PC-3 (cell line): ENCODE results near the gene CSHL1. TPM values are rescaled to one million over a fixed set of nuclear protein-coding genes. Genes with fewer than 3 reads are reported as not detected.

Experiments
- ATAC-seq: fragments of 200-7000 bp; cut with Tn5 transposase; 2 replicates; pipeline ENCODE4 v1.9.1; 2020; ENCODE audit warnings: mild to moderate bottlenecking, moderate library complexity
- BruUV-seq: library from RNA; stranded (reverse); fragments of 400-500 nt; replicated peaks from 2 replicates; lab custom pipeline; 2021; lab: Mats Ljungman, UMichigan
- CTCF ChIA-PET: fragments of 300-600 bp; sonication (Branson Sonifier 250); formaldehyde crosslinking; loops from one replicate; lab custom pipeline; 2022; ENCODE audit warnings: antibody characterized with exemption; lab: Charles Lee
- POLR2A ChIA-PET: fragments of 300-600 bp; sonication (Branson Sonifier 250); formaldehyde crosslinking; loops from one replicate; lab custom pipeline; 2022; ENCODE audit warnings: antibody characterized with exemption; ENCODE audit not compliant: unreplicated experiment; lab: Charles Lee
- DNase-seq: peaks from one replicate; pipeline ENCODE4 v3.0.0-alpha.2; 2015
- H2AFZ ChIP-seq: fragments of 300-600 bp; sonication (generic); 2 replicates; pipeline ENCODE4 v1.6.0; 2016; ENCODE audit warnings: antibody characterized with exemption, low read length
- H3F3A ChIP-seq: fragments of 300-600 bp; sonication (generic); one replicate; pipeline ENCODE4 v1.6.0; 2017; ENCODE audit warnings: antibody characterized with exemption, low read length, control low read depth, mild to moderate bottlenecking; ENCODE audit not compliant: unreplicated experiment
- H3K27ac ChIP-seq: fragments of 300-600 bp; sonication (generic); 2 replicates; pipeline ENCODE4 v1.5.1; 2016; ENCODE audit warnings: mild to moderate bottlenecking, low read length
- H3K27me3 ChIP-seq: fragments of 300-600 bp; sonication (generic); 2 replicates; pipeline ENCODE4 v1.6.1; 2016; ENCODE audit warnings: low read length, mixed read lengths
- H3K36me3 ChIP-seq: fragments of 300-600 bp; sonication (generic); 2 replicates; pipeline ENCODE4 v1.6.1; 2016; ENCODE audit warnings: low read depth, mixed run types, low read length, mixed read lengths
- H3K4me1 ChIP-seq: fragments of 300-600 bp; sonication (generic); 2 replicates; pipeline ENCODE4 v1.5.1; 2016; ENCODE audit warnings: low read length; ENCODE audit not compliant: insufficient read depth
- H3K4me2 ChIP-seq: fragments of 300-600 bp; sonication (generic); 2 replicates; pipeline ENCODE4 v1.6.0; 2016; ENCODE audit warnings: low read length
- H3K4me3 ChIP-seq: fragments of 300-600 bp; sonication (generic); 2 replicates; pipeline ENCODE4 v1.5.1; 2016; ENCODE audit warnings: mild to moderate bottlenecking, low read length, mixed read lengths
- H3K79me2 ChIP-seq: fragments of 300-600 bp; sonication (generic); 2 replicates; pipeline ENCODE4 v1.6.1; 2017; ENCODE audit warnings: low read length, mixed read lengths
- H3K9ac ChIP-seq: fragments of 300-600 bp; sonication (generic); 2 replicates; pipeline ENCODE4 v1.6.0; 2016; ENCODE audit warnings: mild to moderate bottlenecking, low read length
- H3K9me2 ChIP-seq: fragments of 300-600 bp; sonication (generic); replicated peaks from 2 replicates; pipeline ENCODE4 v1.6.1; 2016; ENCODE audit warnings: mixed run types, low read length, mixed read lengths
- H3K9me3 ChIP-seq: fragments of 300-600 bp; sonication (generic); 2 replicates; pipeline ENCODE4 v1.6.1; 2016; ENCODE audit warnings: low read length, mixed read lengths
- H4K20me1 ChIP-seq: fragments of 300-600 bp; sonication (generic); 2 replicates; pipeline ENCODE4 v1.6.1; 2016; ENCODE audit warnings: low read length, mixed read lengths
- CTCF ChIP-seq: fragments of 300-600 bp; sonication (generic); conservative IDR thresholded peaks from 2 replicates; pipeline ENCODE4 v1.5.1; 2017; ENCODE audit warnings: antibody characterized with exemption, low read depth, mild to moderate bottlenecking, low read length
- EZH2 ChIP-seq: fragments of 300-600 bp; sonication (generic); IDR thresholded peaks from one replicate; pipeline ENCODE4 v1.6.1; 2017; ENCODE audit warnings: antibody characterized with exemption, mild to moderate bottlenecking, low read length; ENCODE audit not compliant: unreplicated experiment
- EZH2phosphoT487 ChIP-seq: fragments of 300-600 bp; sonication (generic); IDR thresholded peaks from 2 replicates; pipeline ENCODE4 v1.6.1; 2018; ENCODE audit warnings: mild to moderate bottlenecking, antibody characterized with exemption, low read length, borderline replicate concordance
- intact Hi-C: fragments of 100-400 bp; cut with micrococcal nuclease; formaldehyde crosslinking; loops from 2 replicates; pipeline ENCODE4 v1.9.0; 2023
- total RNA-seq: library from RNA; depleted of rRNA; stranded (reverse); fragments of >200 nt; gene quantifications from 2 replicates; pipeline ENCODE4 v1.2.3, GENCODE V29; 2014

Gene CSHL1
- total RNA-seq, 1 experiment from 2014 or later: not detected

GRCh38 chr17:63929860-63930766 is 19.1 kb upstream of the CSHL1 start:
- no peak overlapping the region for H3K27ac ChIP-seq
- H3F3A ChIP-seq: no peaks in the 10 kb centered on the region
- intact Hi-C loops: no loop called here
- H4K20me1 ChIP-seq: no peaks in the 10 kb centered on the region
- ChIA-PET CTCF (interaction anchor here (0.9 kb wide), 1 partner anchor 11 kb away, joined by 3 read pairs; no protein-coding TSS in a partner anchor), POLR2A (no interaction called here)
- H3K9me2 ChIP-seq: no peaks in the 10 kb centered on the region
- no peak overlapping the region for H3K9ac ChIP-seq
- H3K4me3 ChIP-seq: no peak overlapping the region
- DNase-seq (no peak), ATAC-seq (no peak)
- H3K27me3 ChIP-seq: no peaks in the 10 kb centered on the region
- BruUV-seq: no TSS peak
- no peaks in the 10 kb centered on the region for H3K9me3 ChIP-seq
- no peak overlapping the region for H2AFZ ChIP-seq
- H3K36me3 ChIP-seq: no peaks in the 10 kb centered on the region
- TF ChIP-seq EZH2 (no peak), EZH2phosphoT487 (no peak), CTCF (no peak)
- H3K4me1 ChIP-seq: no peaks in the 10 kb centered on the region
- no peak overlapping the region for H3K4me2 ChIP-seq
- no peaks in the 10 kb centered on the region for H3K79me2 ChIP-seq

GRCh38 chr17:63928966-63929695 is 18.1 kb upstream of the CSHL1 start:
- no peaks in the 10 kb centered on the region for H4K20me1 ChIP-seq
- no peaks in the 10 kb centered on the region for H3K36me3 ChIP-seq
- no peaks in the 10 kb centered on the region for H3K79me2 ChIP-seq
- BruUV-seq: no TSS peak
- intact Hi-C loops: no loop called here
- ChIA-PET CTCF (interaction anchor here (0.9 kb wide), 1 partner anchor 10 kb away, joined by 3 read pairs; no protein-coding TSS in a partner anchor), POLR2A (no interaction called here)
- no peak overlapping the region for H3K4me3 ChIP-seq
- H3K4me2 ChIP-seq: no peak overlapping the region
- ATAC-seq (no peak), DNase-seq (no peak)
- no peaks in the 10 kb centered on the region for H3K27me3 ChIP-seq
- no peak overlapping the region for H3K27ac ChIP-seq
- H3K4me1 ChIP-seq: no peaks in the 10 kb centered on the region
- H3K9me2 ChIP-seq: no peaks in the 10 kb centered on the region
- no peaks in the 10 kb centered on the region for H3F3A ChIP-seq
- H3K9me3 ChIP-seq: no peaks in the 10 kb centered on the region
- no peak overlapping the region for H3K9ac ChIP-seq
- TF ChIP-seq EZH2phosphoT487 (no peak), CTCF (no peak), EZH2 (no peak)
- H2AFZ ChIP-seq: no peak overlapping the region
